Measurements from ENCODE around the gene NEK6.

NEK6 gene

GRCh38 chr9:124213396-124213795 lies 44.4 kb upstream of the NEK6 start:
- no peak for DNase-seq (ENCODE audit: low read depth)
- TF ChIP-seq, protein P1, sequence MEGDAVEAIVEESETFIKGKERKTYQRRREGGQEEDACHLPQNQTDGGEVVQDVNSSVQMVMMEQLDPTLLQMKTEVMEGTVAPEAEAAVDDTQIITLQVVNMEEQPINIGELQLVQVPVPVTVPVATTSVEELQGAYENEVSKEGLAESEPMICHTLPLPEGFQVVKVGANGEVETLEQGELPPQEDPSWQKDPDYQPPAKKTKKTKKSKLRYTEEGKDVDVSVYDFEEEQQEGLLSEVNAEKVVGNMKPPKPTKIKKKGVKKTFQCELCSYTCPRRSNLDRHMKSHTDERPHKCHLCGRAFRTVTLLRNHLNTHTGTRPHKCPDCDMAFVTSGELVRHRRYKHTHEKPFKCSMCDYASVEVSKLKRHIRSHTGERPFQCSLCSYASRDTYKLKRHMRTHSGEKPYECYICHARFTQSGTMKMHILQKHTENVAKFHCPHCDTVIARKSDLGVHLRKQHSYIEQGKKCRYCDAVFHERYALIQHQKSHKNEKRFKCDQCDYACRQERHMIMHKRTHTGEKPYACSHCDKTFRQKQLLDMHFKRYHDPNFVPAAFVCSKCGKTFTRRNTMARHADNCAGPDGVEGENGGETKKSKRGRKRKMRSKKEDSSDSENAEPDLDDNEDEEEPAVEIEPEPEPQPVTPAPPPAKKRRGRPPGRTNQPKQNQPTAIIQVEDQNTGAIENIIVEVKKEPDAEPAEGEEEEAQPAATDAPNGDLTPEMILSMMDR (IDR thresholded peaks at IDR 0.05; ENCODE audit: insufficient read depth, low read depth, low read length, missing control alignments) = no peak
- H3K4me3 ChIP-seq (ENCODE audit: low read depth, low read length) = no peak overlapping the region

DNA sequence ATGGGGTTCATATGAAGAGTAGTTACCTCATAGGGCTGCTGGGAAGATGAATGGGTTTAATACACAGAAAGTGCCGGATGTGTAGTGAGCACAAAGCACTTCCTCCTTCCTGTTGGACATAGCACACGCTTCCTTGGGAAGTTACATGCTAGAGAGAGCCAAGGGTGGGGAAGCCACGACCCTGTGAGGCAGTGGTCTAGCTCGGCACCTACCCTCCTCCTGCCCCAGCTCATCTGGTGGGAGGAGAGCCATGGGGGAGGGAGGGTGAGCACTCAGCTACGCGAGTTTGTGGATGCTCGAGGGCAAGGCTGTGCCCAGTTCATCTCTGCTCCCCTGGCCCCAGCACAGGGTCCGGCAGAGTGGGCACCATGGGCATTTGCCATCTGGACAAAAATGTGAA lies 43.6 kb upstream of the NEK6 start:
- H3K4me3 ChIP-seq (ENCODE audit: low read depth, low read length) = no peak overlapping the region
- TF ChIP-seq, protein P1 (IDR thresholded peaks at IDR 0.05; ENCODE audit: insufficient read depth, low read depth, low read length, missing control alignments) = no peak
- DNase-seq (ENCODE audit: low read depth) = no peak

GRCh38 chr9:124214596-124215367 lies 43.0 kb upstream of the NEK6 start:
- H3K4me3 ChIP-seq (ENCODE audit: low read depth, low read length) = no peak overlapping the region
- no peak for DNase-seq (ENCODE audit: low read depth)
- TF ChIP-seq, protein P1 (IDR thresholded peaks at IDR 0.05; ENCODE audit: insufficient read depth, low read depth, low read length, missing control alignments) = no peak

DNA sequence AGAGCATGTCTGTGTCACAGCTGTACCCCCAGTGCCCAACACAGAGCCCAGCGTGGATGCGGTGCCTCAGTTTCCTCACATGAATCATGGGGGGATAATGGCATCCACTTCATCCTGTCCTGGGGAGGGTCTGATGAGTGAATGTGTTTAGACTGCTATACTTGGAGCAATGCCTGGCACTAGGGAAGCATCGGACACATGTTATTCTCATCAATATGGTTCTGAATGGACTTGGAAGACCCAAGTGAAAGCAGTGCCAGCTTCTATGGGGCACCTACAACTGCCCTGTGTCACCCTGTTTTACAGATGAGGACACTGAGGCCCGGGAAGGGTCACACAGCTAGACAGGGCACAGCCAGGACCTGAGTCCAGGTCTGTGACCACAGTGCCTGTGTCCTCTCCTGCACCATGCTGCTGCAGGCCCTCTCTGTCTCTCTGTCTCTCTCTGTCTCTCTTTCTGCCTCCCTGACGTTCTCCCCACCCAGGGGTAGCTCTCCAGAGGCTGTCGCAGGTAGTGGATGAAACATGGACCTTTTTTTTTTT lies 42.3 kb upstream of the NEK6 start:
- TF ChIP-seq, protein P1 (IDR thresholded peaks at IDR 0.05; ENCODE audit: insufficient read depth, low read depth, low read length, missing control alignments) = no peak
- DNase-seq (ENCODE audit: low read depth) = no peak
- no peak overlapping the region for H3K4me3 ChIP-seq (ENCODE audit: low read depth, low read length)

- no peak for DNase-seq (ENCODE audit: low read depth)
- no peak overlapping the region for H3K4me3 ChIP-seq (ENCODE audit: low read depth, low read length)
- TF ChIP-seq, protein P1 (IDR thresholded peaks at IDR 0.05; ENCODE audit: insufficient read depth, low read depth, low read length, missing control alignments) = no peak
These were observed 41.8 kb upstream of the NEK6 start for GRCh38 chr9:124215956-124216355.

- peak overlapping the region; percentile 28 for H3K4me3 ChIP-seq (ENCODE audit: low read depth, low read length)
- TF ChIP-seq, protein P1 (IDR thresholded peaks at IDR 0.05; ENCODE audit: insufficient read depth, low read depth, low read length, missing control alignments) = no peak
- peak; percentile 88 for DNase-seq (ENCODE audit: low read depth)
These were observed 41.1 kb upstream of the NEK6 start for GRCh38 chr9:124216474-124217176.

Data from GM12865 (cell line).